K562 (cell line): ENCODE data around the gene BBC3. TPM values are rescaled to one million over a fixed set of nuclear protein-coding genes. Genes with fewer than 3 reads are reported as not detected.
A peak's percentile ranks its signal among the peaks of the same experiment; 100 is the strongest.

Experiments
- ATF7 ChIP-seq: fragments of 450-650 bp; IDR thresholded peaks from 2 replicates; pipeline ENCODE4 v1.7.1; 2014; ENCODE audit warnings: mild to moderate bottlenecking, moderate library complexity
- CBX2 ChIP-seq: fragments of 200-600 bp; sonication (generic); IDR thresholded peaks from one replicate; pipeline ENCODE4 v1.6.1; 2012; ENCODE audit warnings: mild to moderate bottlenecking, low read length, inconsistent platforms; ENCODE audit not compliant: insufficient read depth, poor library complexity, severe bottlenecking
- CEBPG ChIP-seq, 3 experiments: fragments of 200-800 bp in 1 of 3; sonication (Bioruptor generic) in 1 of 3; sonication (generic) in 1 of 3; formaldehyde crosslinking in 1 of 3; IDR thresholded peaks in 2 of 3; conservative IDR thresholded peaks in 1 of 3; 2 replicates each; pipeline versions ENCODE4 v1.6.1 to v1.8.0; 2016 to 2022; ENCODE audit warnings: missing compliant biosample characterization in 2 of 3, missing genetic modification characterization in 2 of 3, mild to moderate bottlenecking in 1 of 3, missing genetic modification reagents in 1 of 3
- CREB1 ChIP-seq, 2 experiments: sonication (generic) in 1 of 2; formaldehyde crosslinking in 1 of 2; IDR thresholded peaks; 2 replicates each; pipeline versions ENCODE4 v1.6.1 to v1.8.0; 2012 to 2022; ENCODE audit warnings: inconsistent platforms in 1 of 2, mild to moderate bottlenecking in 1 of 2, missing genetic modification reagents in 1 of 2, moderate library complexity in 1 of 2
- EGR1 ChIP-seq: fragments of 450-650 bp; conservative IDR thresholded peaks from 2 replicates; pipeline ENCODE4 v1.6.1; 2017; ENCODE audit warnings: mild to moderate bottlenecking
- HCFC1 ChIP-seq: IDR thresholded peaks from 2 replicates; pipeline ENCODE4 v1.6.1; 2012; ENCODE audit warnings: low read depth, low read length, improper control_type of control experiment
- HDAC8 ChIP-seq: fragments of 450-650 bp; IDR thresholded peaks from 2 replicates; pipeline ENCODE4 v1.6.1; 2016; ENCODE audit warnings: mild to moderate bottlenecking, missing genetic modification characterization, moderate library complexity, missing compliant biosample characterization
- HMG20B ChIP-seq: fragments of 250-450 bp; sonication (Bioruptor Pico); IDR thresholded peaks from 2 replicates; pipeline ENCODE4 v1.5.0; 2021; ENCODE audit warnings: mild to moderate bottlenecking
- HNRNPUL1 ChIP-seq: fragments of 200-400 bp; formaldehyde crosslinking; IDR thresholded peaks from 2 replicates; pipeline ENCODE4 v1.6.1; 2017; ENCODE audit warnings: low read length
- JUN ChIP-seq, 2 experiments: sonication (generic) in 1 of 2; formaldehyde crosslinking in 1 of 2; IDR thresholded peaks; 2 replicates each; pipeline versions ENCODE4 v1.6.1 to v1.8.0; 2012 to 2022; ENCODE audit warnings: borderline replicate concordance in 2 of 2, mild to moderate bottlenecking in 2 of 2, improper control_type of control experiment in 1 of 2, low read depth in 1 of 2, low read length in 1 of 2, missing genetic modification reagents in 1 of 2
- POLR2B ChIP-seq: fragments of 450-650 bp; IDR thresholded peaks from 2 replicates; pipeline ENCODE4 v1.6.1; 2018; ENCODE audit warnings: low read depth; ENCODE audit not compliant: partially characterized antibody
- SUPT5H ChIP-seq: fragments of 450-650 bp; IDR thresholded peaks from 2 replicates; pipeline ENCODE4 v1.6.1; 2016
- ZNF12 ChIP-seq: sonication (generic); formaldehyde crosslinking; IDR thresholded peaks from 2 replicates; pipeline ENCODE4 v1.4.0; 2020; ENCODE audit warnings: mild to moderate bottlenecking, missing genetic modification reagents
- ZNF764 ChIP-seq: fragments of 250-450 bp; sonication (Bioruptor Pico); IDR thresholded peaks from 2 replicates; pipeline ENCODE4 v1.4.0; 2020; ENCODE audit warnings: low read depth, mild to moderate bottlenecking, moderate library complexity
- polyA plus RNA-seq, 8 experiments: library from polyadenylated mRNA; depleted of rRNA in 4 of 8; stranded (reverse) in 5 of 8; unstranded in 3 of 8; fragments of >200 nt; fragmentation: Nextera tagmentation in 2 of 8; fragmentation: Illumina TruSeq in 1 of 8; extraction: Ambion mirVana in 2 of 8; extraction: Trizol in 1 of 8; gene quantifications; 2 replicates each; pipeline versions ENCODE4 v1.2.1 to v1.2.3, GENCODE V29; 2011 to 2014; ENCODE audit warnings: inconsistent platforms in 1 of 8, missing spikeins in 1 of 8
- total RNA-seq, 7 experiments: library from RNA; depleted of rRNA in 6 of 7; stranded (reverse); fragments of >200 nt in 6 of 7; fragmentation: Illumina TruSeq in 2 of 7; extraction: Trizol in 2 of 7; gene quantifications; 2 replicates each; pipeline versions ENCODE4 v1.2.1 to v1.2.3, GENCODE V29; 2011 to 2021; ENCODE audit warnings: low replicate concordance in 1 of 7
- TF ChIP-seq, protein P1 (sequence below): fragments of 450-650 bp; IDR thresholded peaks from 2 replicates; pipeline ENCODE4 v1.6.1; 2018; ENCODE audit not compliant: partially characterized antibody
- TF ChIP-seq, protein P2 (sequence below): sonication (generic); formaldehyde crosslinking; IDR thresholded peaks from 2 replicates; pipeline ENCODE4 v1.8.1; 2023; ENCODE audit warnings: mild to moderate bottlenecking, missing genetic modification reagents
- TF ChIP-seq, protein P3 (sequence below): fragments of 250-450 bp; sonication (Bioruptor Pico); IDR thresholded peaks from 2 replicates; pipeline ENCODE4 v1.9.0; 2021; ENCODE audit warnings: mild to moderate bottlenecking
- TF ChIP-seq, protein P4 (sequence below): IDR thresholded peaks from 2 replicates; pipeline ENCODE4 v1.6.1; 2014; ENCODE audit warnings: antibody characterized with exemption

The BBC3 gene
- total and polyA plus RNA-seq, 9 of the 15 experiments (the other 6 are each of a cell fraction or from before 2014, with no cell fraction given): 0.15 to 30.7 (median 4.8) TPM

DNA sequence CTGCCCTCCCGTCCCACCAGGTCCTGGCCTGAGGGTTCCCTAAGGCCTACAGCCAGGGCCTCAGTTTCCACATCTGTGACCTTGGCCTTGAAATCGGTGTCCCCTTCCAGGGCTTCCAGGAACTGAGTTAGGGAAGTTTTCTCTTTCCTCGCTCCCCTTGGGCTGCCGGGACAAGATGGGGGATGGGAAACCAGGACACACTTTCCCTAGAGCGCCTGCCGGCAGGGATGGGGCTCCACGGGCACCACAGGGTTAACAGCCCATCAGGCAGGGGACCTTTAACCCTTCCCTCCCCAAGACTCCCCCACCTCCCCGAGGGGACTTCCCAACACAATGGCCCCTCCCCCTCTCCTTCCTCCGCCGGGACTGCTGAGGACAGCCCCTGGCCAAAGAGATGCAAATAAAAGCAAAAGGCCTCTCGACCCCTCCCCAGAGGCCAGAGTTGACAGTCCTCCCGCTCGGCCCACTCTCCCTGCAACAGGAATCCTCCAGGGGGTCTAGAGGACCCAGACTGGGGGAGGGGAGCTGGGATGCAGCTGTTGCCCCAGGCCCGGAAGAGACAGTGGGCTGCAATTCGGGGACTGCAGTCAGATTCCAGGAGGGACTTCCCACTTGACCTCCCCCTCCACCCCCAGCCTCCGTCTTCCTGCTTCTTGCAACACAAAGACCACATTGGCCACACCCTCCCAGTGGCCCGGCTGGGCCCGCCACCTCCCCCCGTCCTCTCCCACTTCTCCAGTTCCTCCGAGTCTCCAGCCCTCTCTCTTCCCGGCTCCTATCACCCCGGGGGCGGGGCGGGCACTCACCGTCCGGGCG, 3.4 kb downstream of the BBC3 start (continued):
- TF ChIP-seq, protein P1, sequence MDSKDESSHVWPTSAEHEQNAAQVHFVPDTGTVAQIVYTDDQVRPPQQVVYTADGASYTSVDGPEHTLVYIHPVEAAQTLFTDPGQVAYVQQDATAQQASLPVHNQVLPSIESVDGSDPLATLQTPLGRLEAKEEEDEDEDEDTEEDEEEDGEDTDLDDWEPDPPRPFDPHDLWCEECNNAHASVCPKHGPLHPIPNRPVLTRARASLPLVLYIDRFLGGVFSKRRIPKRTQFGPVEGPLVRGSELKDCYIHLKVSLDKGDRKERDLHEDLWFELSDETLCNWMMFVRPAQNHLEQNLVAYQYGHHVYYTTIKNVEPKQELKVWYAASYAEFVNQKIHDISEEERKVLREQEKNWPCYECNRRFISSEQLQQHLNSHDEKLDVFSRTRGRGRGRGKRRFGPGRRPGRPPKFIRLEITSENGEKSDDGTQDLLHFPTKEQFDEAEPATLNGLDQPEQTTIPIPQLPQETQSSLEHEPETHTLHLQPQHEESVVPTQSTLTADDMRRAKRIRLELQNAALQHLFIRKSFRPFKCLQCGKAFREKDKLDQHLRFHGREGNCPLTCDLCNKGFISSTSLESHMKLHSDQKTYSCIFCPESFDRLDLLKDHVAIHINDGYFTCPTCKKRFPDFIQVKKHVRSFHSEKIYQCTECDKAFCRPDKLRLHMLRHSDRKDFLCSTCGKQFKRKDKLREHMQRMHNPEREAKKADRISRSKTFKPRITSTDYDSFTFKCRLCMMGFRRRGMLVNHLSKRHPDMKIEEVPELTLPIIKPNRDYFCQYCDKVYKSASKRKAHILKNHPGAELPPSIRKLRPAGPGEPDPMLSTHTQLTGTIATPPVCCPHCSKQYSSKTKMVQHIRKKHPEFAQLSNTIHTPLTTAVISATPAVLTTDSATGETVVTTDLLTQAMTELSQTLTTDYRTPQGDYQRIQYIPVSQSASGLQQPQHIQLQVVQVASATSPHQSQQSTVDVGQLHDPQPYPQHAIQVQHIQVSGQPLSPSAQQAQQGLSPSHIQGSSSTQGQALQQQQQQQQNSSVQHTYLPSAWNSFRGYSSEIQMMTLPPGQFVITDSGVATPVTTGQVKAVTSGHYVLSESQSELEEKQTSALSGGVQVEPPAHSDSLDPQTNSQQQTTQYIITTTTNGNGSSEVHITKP: peak; percentile 67
- TF ChIP-seq CEBPG (CRISPR knock-in tag; IDR thresholded peaks at IDR 0.05) (peak; percentile 84), CEBPG (tag; conservative IDR thresholded peaks at IDR 0.05 in 1 of 2, IDR thresholded peaks at IDR 0.05 in 1 of 2) (peak; percentile 90 to 92), CBX2 (no peak), EGR1 (peak; percentile 96), HCFC1 (no peak; the same call in 1 of the 2 replicates), HNRNPUL1 (no peak), JUN (IDR thresholded peaks at IDR 0.05; ENCODE audit: borderline replicate concordance, low read depth, low read length) (no peak), JUN (CRISPR knock-in tag; IDR thresholded peaks at IDR 0.05; ENCODE audit: borderline replicate concordance) (no peak), HDAC8 (tag) (no peak; the same call in 1 of the 2 replicates), ZNF12 (CRISPR knock-in tag) (no peak), POLR2B (peak; percentile 45), SUPT5H (no peak; the same call in none of the 2 replicates), CREB1 (IDR thresholded peaks at IDR 0.05) (no peak), CREB1 (CRISPR knock-in tag; IDR thresholded peaks at IDR 0.05) (no peak), ZNF764 (CRISPR knock-in tag) (no peak), HMG20B (CRISPR knock-in tag) (no peak), ATF7 (0 out of 2 replicates have a peak, but pooled peaks have one; percentile 33)
- TF ChIP-seq, protein P2, sequence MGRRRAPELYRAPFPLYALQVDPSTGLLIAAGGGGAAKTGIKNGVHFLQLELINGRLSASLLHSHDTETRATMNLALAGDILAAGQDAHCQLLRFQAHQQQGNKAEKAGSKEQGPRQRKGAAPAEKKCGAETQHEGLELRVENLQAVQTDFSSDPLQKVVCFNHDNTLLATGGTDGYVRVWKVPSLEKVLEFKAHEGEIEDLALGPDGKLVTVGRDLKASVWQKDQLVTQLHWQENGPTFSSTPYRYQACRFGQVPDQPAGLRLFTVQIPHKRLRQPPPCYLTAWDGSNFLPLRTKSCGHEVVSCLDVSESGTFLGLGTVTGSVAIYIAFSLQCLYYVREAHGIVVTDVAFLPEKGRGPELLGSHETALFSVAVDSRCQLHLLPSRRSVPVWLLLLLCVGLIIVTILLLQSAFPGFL: no peak
- TF ChIP-seq, protein P3, sequence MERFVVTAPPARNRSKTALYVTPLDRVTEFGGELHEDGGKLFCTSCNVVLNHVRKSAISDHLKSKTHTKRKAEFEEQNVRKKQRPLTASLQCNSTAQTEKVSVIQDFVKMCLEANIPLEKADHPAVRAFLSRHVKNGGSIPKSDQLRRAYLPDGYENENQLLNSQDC (CRISPR knock-in tag): no peak
- TF ChIP-seq, protein P4, sequence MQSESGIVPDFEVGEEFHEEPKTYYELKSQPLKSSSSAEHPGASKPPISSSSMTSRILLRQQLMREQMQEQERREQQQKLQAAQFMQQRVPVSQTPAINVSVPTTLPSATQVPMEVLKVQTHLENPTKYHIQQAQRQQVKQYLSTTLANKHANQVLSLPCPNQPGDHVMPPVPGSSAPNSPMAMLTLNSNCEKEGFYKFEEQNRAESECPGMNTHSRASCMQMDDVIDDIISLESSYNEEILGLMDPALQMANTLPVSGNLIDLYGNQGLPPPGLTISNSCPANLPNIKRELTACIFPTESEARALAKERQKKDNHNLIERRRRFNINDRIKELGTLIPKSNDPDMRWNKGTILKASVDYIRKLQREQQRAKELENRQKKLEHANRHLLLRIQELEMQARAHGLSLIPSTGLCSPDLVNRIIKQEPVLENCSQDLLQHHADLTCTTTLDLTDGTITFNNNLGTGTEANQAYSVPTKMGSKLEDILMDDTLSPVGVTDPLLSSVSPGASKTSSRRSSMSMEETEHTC: no peak; the same call in 1 of the 2 replicates
